A549 treated with AZD9567 at 1 μM for 4 hours (cell line): Measurements from ENCODE around the gene HOXB8. TPM values are rescaled to one million over a fixed set of nuclear protein-coding genes. Genes with fewer than 3 reads are reported as not detected.

ENCODE experiments used
- total RNA-seq: library from RNA; stranded (reverse); fragments of 200-300 nt; extraction: Qiagen RNA extraction; gene quantifications from 5 replicates; pipeline ENCODE4 v1.2.3, GENCODE V29; 2022; ENCODE audit not compliant: insufficient read depth

Gene HOXB8
- total RNA-seq, result 4.1 to 5.5 TPM (median 5.0 TPM) in 5 replicates

GRCh38 chr17:48615047-48615962, at the start of gene HOXB8:
HOXB8 (minus strand) TSS chr17:48615292; CDS start chr17:48614704, 588 bp downstream.

DNA sequence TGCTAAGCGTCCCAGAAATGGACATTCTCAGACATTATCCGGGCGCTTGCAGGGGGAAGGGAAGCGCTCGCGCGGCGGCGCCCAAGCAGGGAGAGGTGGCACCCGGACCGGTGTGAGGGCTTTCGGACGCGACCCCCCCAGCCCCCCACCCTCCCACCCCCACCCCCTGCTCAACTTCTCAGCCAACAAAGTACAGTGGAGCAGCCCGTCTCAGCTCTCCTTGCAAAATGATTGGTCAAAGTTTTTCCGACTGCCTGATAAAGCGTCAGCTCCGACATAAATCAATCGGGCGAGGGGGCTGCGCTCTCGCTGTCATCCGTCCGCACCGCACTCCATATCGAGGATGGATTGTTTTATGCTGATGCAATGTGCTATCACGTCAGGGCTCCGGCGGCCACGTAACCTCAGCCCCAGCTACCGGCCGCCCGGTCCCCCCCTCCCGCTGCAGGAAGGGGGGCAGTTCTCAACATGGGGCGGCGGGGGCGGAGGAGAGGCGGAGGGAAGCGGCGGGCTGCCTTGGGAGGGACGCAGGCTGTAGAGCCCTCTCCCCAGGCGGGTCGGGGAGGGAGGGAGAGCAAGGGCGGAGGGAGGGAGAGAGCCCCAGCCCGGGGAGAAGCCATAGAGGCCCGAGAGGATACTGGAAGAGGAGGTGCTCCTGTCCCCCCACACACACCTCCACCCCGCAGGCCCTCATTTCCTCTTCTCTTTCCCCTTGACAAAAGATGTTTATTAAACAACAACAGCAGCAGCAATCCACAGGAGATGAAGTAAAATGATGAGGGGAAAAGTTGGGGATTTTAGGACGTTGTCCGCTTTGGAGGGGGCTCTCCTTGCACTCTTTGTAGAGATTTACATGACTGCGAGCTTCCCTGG, 11.4 kb upstream of the HOXB8 start, which contains the start of gene HOXB9:
Gene HOXB9, minus strand, starts transcription at position 114 of the 873 bp plus-strand sequence. Its CDS starts 89 bp downstream, at position 25.

GRCh38 chr17:48610282-48611211, 4.5 kb downstream of the HOXB8 start, which contains the start of gene HOXB7:
HOXB7 (minus strand) TSS chr17:48611017; CDS start chr17:48610918, 99 bp downstream.

GRCh38 chr17:48604770-48605329, 10.2 kb downstream of the HOXB8 start, which contains the start of gene HOXB6:
HOXB6 (minus strand) TSS chr17:48604986; CDS start chr17:48598150, 6,836 bp downstream.

DNA sequence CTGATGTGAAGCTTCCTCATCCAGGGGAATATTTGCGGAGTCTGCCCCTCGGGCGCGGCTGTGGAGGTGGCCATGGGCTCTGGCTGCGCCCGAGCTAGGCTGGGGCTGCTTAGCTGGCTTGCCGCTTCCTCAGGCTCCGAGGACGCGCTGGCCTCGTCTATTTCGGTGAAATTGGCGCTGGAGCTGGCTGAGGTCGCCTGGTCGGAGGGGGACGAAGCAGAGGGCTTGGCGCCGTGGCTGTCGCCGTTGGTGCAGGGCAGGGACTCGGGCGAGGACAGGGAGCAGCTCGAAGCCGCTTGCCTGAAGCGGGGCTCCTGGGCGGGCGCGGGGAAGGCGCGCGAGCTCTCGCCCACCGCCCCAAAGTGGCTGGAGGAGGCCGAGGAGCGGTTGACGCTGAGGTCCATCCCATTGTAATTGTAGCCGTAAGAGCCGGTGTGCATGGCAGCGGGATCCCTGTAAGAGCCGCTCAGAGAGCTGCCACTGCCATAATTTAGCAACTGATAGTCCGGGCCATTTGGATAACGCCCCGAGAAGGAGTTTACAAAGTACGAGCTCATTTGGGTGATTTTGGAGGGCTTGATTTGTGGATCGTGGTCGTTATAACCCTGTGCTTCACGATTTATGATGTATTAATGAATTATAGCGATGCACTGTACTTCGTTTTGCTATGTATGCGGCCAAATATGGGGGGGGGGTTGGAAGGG, 21.8 kb downstream of the HOXB8 start, which contains the start of gene HOXB5:
Gene HOXB5, minus strand, starts transcription at position 654 of the 704 bp plus-strand sequence. Its CDS starts 97 bp downstream, at position 557.

GRCh38 chr17:48589831-48590606, 25.1 kb downstream of the HOXB8 start, which contains the start of gene HOXB3:
HOXB3 (minus strand) TSS chr17:48590241; CDS start chr17:48552474, 37,767 bp downstream.

DNA sequence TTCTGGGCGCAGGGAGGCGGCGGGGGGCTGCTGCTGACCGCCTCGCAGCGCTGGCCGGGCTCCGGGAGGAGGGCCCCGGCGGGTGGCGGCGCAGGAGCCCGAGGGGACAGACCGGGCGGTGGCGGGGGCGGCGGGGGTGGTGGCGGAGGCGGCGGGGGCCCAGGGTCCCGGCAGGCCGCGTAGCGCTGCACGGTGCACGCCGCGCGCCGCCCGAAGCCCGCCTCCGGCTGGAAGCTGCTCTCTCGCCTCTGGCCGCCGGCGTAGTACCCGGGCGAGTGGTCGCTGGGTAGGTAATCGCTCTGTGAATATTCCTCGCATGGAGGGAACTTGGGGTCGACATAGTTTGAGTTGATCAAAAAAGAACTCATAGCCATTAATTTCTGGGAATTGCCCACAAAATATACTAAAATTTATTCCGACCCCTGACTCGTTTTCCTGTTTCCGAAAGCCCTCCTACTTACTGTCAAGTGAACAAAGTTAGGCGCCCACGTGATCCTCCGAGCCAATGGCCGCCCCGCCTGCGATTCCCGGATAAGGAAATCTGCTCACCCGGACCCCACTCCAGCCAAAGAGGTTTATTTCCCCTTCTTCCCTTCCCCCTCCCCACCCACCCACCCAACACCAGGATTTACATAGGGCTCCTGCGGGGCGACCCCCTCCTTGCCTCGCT, 37.0 kb downstream of the HOXB8 start, which contains the start of gene HOXB4:
Gene HOXB4, minus strand, starts transcription at position 405 of the 670 bp plus-strand sequence. Its CDS starts 31 bp downstream, at position 374.

Other genes with a start within 250 kb of the HOXB8 start
- gene SKAP1, start 185.1 kb downstream of the HOXB8 start, total RNA-seq, result 0.17 TPM in 1 of 5 replicates, not detected in the others
- not detected in 5 replicates for gene HOXB1, start 84.3 kb downstream of the HOXB8 start, total RNA-seq
- gene HOXB2, start 70.2 kb downstream of the HOXB8 start, total RNA-seq, result 0.40 to 2.4 TPM (median 0.45 TPM) in 5 replicates
- 0.09 to 0.13 TPM (median 0.12 TPM) in 4 of 5 replicates, not detected in the other for gene HOXB4, start 36.9 kb downstream of the HOXB8 start, total RNA-seq
- gene HOXB3, start 25.1 kb downstream of the HOXB8 start, total RNA-seq, result 3.1 to 5.1 TPM (median 5.1 TPM) in 5 replicates
- gene HOXB5, start 21.5 kb downstream of the HOXB8 start, total RNA-seq, result 2.0 to 2.5 TPM (median 2.4 TPM) in 4 of 5 replicates, not detected in the other
- 1.7 to 7.0 TPM (median 5.0 TPM) in 5 replicates for gene HOXB6, start 10.3 kb downstream of the HOXB8 start, total RNA-seq
- gene HOXB7, start 4.3 kb downstream of the HOXB8 start, total RNA-seq, result 28.7 to 29.9 TPM (median 29.0 TPM) in 5 replicates
- 6.8 to 10.4 TPM (median 7.2 TPM) in 5 replicates for gene HOXB9, start 11.1 kb upstream of the HOXB8 start, total RNA-seq
- not detected in 5 replicates for gene PRAC1, start 107.2 kb upstream of the HOXB8 start, total RNA-seq
- not detected in 5 replicates for gene PRAC2, start 107.9 kb upstream of the HOXB8 start, total RNA-seq
- gene HOXB13, start 113.5 kb upstream of the HOXB8 start, total RNA-seq, result 1.4 to 1.8 TPM (median 1.6 TPM) in 5 replicates
- 0.45 to 0.91 TPM (median 0.61 TPM) in 4 of 5 replicates, not detected in the other for gene TTLL6, start 201.9 kb upstream of the HOXB8 start, total RNA-seq
- gene CALCOCO2, start 215.7 kb upstream of the HOXB8 start, total RNA-seq, result 66.8 to 84.7 TPM (median 72.8 TPM) in 5 replicates